GM19099 (cell line): ENCODE data around the gene EPS8.

Source experiments
- POLR2A ChIP-seq: IDR thresholded peaks from 3 replicates; pipeline ENCODE4 v1.6.1; 2011; ENCODE audit warnings: low read depth; ENCODE audit not compliant: insufficient read length; ENCODE audit errors: extremely low read depth

The EPS8 gene

GRCh38 chr12:15811214-15812127 lies 22.3 kb upstream of the EPS8 start:
- no peak for TF ChIP-seq POLR2A

- TF ChIP-seq POLR2A, result no peak
Observed at GRCh38 chr12:15808652-15809051, 19.5 kb upstream of the EPS8 start.

- no peak for TF ChIP-seq POLR2A
Observed at GRCh38 chr12:15808250-15808649, 19.1 kb upstream of the EPS8 start.

GRCh38 chr12:15806826-15807225 lies 17.6 kb upstream of the EPS8 start:
- TF ChIP-seq POLR2A, result no peak

DNA sequence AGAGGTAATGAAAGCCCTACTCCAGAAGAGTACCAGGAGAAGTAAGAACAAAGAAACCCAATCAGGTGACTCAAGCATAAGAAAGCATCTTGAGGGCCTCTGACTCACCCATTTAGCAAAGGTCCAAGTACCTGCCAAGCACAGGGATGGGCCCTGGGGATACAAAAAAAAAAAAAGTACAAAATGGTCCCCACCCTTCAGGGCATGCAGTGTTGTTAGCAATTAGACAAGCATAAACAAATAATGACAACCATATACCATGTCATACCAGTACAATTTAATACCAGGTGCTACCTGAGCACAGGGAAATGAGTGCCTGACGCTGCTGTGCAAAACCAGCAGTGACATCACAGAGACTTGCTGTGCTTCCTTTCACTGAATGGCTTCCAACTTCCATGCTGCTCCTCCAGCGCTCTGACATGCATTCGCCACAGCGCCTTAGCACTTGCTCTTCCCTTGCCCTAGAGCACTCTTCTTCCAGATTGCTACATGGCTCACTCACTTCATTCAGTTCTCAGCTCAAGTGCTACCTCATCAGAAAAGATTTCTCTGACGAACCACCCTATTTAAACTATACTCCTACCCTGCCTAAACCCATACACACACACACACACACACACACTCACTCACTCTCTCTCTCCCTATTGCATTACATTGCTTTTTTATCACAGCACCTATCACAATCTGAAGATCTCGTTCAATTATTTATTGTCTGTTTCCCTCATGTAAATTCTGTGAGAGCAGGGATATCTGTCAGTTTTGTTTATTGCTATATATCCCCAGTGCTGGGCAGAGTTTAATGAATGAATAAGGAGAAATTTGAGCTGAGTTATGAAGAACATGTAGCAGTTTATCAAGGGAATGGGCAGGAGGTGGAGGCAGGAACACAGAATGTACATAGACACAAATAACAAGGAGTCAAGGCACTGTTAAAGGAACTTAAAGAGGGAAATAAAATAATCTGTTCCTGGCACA lies 12.9 kb upstream of the EPS8 start:
- TF ChIP-seq POLR2A, result no peak

DNA sequence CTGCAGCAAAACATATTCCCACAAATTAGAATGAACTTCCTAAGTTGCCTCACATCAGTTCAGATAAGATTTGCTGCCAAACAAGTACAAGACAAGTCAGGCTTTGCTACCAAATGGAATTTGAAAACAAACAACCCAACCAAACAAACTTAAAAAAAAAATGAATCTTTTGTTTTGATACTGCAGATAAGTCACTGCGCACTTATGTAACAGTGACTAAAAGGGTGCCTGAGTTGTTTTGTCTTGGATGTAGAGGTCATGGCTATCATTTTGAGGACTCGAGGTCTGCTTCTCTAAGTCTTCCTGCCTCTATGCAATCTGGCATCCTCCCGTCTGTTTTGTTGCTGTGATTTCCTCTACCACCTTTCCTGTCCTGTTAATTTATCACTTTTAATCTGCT lies 11.1 kb upstream of the EPS8 start:
- TF ChIP-seq POLR2A, result no peak

DNA sequence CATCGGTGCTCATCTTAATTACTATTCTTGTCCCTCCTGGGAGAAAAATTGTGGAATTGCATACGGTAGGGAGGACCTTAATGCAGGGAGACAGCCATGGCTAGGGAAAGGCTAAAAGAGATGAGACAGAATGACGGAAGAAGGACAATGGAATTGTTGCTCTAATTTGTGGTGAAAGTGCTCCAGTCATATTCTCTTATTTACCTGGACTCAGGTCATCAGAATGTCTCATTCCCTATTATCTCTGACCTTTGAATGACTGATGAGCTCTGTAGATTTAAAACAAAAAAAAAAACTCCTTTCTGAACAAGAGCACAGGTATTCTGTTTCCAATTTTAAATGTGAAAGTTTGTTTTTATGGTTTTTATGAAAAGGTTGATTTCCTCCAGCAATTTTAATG lies 8.6 kb upstream of the EPS8 start:
- TF ChIP-seq POLR2A, result no peak

- no peak for TF ChIP-seq POLR2A
Observed at GRCh38 chr12:15796493-15797141, 7.4 kb upstream of the EPS8 start.

- no peak for TF ChIP-seq POLR2A
Observed at GRCh38 chr12:15794836-15795235, 5.6 kb upstream of the EPS8 start.

DNA sequence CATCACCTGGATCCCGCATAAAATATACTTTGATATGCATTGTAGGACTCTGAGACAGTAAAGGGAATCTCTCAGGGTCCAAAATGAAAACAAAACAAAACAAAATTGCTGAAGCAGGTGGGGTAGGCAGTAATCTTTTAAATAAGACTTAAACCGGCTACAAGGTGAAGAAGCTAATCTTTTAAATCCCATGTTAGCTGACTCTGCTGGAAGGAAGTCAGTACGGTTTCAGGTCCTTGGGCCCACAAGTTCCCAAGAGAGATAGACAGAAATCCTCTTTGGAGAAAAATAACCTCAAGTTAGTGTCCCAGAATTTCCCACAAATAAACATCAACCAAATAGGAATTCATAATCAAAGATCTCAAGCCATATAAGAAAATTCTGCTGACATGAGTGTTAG lies 5.0 kb upstream of the EPS8 start:
- no peak for TF ChIP-seq POLR2A

- TF ChIP-seq POLR2A, result no peak
Observed at GRCh38 chr12:15788233-15789219, 662 bp downstream of the EPS8 start.

- no peak for TF ChIP-seq POLR2A
Observed at GRCh38 chr12:15787778-15788177, 1.4 kb downstream of the EPS8 start.

DNA sequence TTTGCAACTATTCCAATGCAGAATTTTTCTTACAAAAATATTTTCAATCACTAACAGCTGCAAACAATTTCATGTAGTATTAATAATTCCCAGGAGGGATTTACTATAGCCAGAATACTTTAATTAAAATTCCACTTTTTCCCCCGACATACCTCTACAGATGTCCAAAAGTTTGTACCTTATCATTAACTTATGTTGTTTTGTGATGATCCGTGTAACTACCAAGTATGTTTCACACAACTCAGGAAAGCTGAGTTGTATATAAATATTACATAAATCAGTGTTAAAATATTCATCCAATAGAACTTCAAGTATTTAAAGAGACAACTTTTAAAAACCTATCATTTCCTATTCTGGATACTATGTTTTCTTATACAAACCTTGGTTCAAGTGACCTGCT lies 2.4 kb downstream of the EPS8 start:
- no peak for TF ChIP-seq POLR2A

- TF ChIP-seq POLR2A, result no peak
Observed at GRCh38 chr12:15783288-15783687, 5.9 kb downstream of the EPS8 start.
